ENCODE data around the gene AIF1L.

DNA sequence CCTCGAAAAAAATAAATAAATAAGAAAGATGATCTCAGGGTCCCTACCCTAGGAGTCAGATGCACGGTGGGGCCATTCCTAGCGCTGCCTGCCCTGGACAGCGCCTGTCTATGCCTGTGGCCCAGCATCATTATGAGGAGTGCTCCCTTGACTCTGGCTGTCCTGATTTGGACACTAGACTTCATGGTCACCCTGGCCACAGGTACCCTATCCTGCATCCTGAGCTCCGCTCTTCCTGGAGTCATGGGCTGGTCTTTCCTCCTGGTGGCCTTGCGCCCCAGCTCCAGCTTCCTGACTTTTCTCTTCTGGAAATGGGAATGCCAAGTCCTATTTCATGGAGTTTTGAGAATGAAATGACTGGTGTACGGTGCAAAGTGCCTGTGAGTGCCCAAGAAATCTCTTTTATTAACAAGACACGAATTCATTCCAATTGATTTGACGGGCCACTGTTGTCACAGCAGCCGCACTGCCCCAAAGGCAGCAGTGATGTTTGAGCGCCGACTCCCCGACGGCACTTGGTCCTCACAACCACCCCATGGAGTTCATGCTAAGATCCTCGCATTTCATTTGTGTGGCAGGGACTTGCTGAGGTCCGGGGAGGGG, 564 bp upstream of the AIF1L start:
- TF ChIP-seq, protein P1, sequence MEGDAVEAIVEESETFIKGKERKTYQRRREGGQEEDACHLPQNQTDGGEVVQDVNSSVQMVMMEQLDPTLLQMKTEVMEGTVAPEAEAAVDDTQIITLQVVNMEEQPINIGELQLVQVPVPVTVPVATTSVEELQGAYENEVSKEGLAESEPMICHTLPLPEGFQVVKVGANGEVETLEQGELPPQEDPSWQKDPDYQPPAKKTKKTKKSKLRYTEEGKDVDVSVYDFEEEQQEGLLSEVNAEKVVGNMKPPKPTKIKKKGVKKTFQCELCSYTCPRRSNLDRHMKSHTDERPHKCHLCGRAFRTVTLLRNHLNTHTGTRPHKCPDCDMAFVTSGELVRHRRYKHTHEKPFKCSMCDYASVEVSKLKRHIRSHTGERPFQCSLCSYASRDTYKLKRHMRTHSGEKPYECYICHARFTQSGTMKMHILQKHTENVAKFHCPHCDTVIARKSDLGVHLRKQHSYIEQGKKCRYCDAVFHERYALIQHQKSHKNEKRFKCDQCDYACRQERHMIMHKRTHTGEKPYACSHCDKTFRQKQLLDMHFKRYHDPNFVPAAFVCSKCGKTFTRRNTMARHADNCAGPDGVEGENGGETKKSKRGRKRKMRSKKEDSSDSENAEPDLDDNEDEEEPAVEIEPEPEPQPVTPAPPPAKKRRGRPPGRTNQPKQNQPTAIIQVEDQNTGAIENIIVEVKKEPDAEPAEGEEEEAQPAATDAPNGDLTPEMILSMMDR (IDR thresholded peaks at IDR 0.05), result no peak
- no peak for TF ChIP-seq ZFX (IDR thresholded peaks at IDR 0.05; ENCODE audit: borderline replicate concordance)

All from 22Rv1 (cell line).